Pericardium fibroblast (primary cell): ENCODE measurements around the gene LSP1. TPM values are rescaled to one million over a fixed set of nuclear protein-coding genes. Genes with fewer than 3 reads are reported as not detected.

ENCODE experiments used
- total RNA-seq: library from RNA; depleted of rRNA; stranded (reverse); fragments of >200 nt; gene quantifications from 2 replicates; pipeline ENCODE4 v1.2.3, GENCODE V29; 2015

LSP1 gene, protein sequence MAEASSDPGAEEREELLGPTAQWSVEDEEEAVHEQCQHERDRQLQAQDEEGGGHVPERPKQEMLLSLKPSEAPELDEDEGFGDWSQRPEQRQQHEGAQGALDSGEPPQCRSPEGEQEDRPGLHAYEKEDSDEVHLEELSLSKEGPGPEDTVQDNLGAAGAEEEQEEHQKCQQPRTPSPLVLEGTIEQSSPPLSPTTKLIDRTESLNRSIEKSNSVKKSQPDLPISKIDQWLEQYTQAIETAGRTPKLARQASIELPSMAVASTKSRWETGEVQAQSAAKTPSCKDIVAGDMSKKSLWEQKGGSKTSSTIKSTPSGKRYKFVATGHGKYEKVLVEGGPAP
- 29.5 and 34.2 TPM in 2 replicates for total RNA-seq

DNA sequence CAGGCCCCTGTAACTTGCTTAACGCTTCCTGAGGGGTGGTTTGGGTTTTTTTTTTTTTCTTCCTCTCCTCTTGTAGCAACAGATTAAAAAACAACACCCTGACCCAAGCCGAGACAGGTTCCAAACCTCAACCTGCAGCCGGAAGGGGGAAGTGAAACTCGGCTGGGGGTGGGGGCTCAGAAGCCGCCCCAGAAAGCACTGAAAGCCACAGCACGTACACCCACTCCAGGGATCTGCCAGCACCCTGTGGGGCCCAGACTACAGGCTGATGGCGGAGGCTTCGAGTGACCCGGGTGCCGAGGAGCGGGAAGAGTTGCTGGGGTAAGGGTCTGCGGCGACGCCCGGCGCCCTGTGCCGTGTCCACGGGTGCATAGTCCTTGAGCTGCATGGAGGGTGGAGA lies at the start of gene LSP1:
Gene LSP1, plus strand, starts transcription at position 208 of the 400 bp plus-strand sequence. Its CDS starts 61 bp downstream, at position 269.

DNA sequence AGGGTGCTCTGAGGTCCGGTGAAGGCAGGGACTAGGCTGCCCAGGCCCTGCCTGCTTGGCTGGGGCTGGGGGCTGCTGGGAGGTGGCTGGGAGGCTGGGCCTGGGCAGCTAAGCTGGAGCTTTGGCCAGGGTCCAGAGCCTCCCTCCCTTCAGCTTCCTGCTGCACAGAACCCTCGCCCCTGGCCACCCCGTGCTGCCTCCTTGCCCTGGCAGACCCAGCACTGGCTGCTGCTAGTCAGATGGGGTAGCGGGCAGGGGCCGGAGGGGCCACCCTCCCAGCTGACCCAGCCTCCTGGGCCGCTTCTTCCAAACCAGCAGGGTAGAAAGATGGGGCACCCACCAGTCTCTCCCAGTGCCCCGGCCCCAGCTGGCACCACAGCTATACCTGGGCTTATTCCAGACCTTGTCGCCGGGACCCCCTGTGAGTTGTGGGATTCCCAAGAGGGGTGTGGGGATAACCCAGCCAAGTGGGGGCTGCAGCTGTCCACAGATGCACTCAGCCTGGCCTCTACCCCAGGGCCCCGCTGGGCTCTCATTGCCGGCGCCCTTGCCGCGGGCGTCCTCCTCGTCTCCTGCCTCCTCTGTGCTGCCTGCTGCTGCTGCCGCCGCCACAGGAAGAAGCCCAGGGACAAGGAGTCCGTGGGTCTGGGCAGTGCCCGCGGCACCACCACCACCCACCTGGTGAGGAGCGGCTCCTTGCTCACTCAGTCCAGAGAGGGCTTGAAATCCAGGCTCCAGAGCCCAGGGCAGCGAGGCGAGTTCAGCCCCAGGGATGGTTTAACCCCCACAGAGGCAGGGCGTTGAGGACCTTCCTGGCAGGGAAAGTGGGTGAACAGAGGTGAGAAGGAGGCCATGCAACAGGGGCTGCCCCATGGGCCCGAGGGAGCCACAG lies 17.9 kb upstream of the LSP1 start, which contains the start of gene SYT8:
Gene SYT8, plus strand, starts transcription at position 212 of the 892 bp plus-strand sequence. Its CDS starts 116 bp downstream, at position 328.

DNA sequence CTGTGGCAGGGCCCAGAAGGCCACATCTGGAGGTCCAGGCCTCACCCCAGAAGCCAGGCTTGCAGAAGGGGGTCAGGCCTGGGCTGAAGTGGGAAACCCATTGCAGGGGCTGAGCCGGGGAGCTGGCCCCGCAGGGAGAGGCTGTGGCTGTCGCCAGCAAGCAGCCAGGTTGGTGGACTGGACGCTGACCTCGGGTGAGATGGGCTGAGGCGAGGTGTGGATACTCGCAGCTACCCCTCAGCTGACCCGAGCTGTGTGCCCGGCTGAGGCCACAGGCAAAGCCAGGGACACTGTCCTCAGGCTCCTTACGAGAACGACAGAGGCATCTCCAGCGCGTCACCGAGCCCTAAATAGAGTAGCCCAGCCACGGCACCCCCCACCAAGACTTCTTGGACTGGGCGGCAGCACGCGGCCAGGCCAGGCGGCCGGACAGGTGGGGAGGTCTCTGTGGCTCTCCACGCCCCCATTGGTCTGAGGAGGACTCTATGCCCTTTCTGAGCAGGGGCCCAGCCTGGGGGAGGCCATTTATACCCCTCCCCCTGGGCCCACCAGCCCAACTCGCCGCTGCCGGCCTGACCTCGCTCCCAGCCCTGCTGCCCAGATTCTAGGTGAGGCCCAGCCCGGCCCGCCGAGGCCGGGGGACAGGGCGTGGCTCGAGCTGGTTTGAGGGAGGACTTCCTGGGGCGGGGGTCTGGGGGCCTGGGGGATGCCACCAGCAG lies 14.3 kb upstream of the LSP1 start, which contains the start of gene TNNI2:
Gene TNNI2, plus strand, starts transcription at position 556 of the 719 bp plus-strand sequence. CDS start 716 bp downstream, outside the sequence.

DNA sequence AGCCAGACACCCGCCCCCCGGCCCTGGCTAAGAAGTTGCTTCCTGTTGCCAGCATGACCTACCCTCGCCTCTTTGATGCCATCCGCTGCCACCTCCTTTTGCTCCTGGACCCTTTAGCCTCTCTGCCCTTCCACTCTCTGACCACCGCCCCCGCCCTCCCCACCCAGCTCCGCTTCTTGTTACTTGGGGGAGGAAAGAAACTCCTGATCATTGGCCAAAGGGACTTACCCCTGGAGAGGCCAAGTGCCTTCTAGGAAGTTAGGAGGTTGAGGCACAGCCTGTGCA lies 38.9 kb downstream of the LSP1 start, which contains the start of gene PRR33:
Gene PRR33, minus strand, starts transcription at position 65 of the 285 bp plus-strand sequence. CDS start 1,311 bp downstream, outside the sequence.

DNA sequence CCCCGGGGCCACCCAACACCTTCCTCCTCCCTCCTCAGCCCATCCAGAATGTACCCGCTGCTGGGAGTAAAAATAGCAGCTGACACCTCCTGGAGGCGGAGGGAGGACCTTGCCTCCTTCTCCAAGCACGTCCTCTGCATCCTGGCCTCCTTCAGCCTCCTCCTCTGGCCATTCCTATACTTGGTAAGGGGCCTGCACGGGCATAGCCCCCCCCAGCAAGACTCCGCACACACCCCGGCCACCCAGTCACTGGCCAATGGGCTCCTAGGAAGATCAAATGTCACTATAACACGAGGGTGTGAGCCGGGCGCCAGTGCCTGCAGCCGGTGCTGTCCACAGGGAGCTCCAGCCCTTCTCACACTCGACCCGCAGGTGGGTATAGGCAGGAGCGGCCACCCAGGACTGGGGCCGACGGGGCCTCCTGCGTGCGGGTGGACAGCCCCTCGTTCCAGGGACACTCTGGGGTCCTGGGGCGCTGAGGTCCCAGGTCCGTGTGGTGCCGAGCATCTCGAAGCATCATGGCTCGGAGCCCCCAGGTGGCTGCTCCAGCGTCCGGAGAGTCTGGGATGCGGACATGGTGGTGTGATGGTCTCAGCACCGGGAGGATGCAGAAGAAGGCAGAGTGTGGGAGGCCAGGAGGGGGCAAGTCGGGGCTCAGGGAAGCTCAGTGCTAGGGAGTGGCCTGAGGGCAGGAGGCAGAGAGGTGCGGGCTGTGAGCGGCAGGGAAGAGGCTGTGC lies 66.7 kb downstream of the LSP1 start, which contains the start of gene TNNT3:
Gene TNNT3, plus strand, starts transcription at position 313 of the 737 bp plus-strand sequence. CDS start 3,172 bp downstream, outside the sequence.

Other genes starting within 250 kb of the LSP1 start
- gene KRTAP5-3, start 244.6 kb upstream of the LSP1 start, total RNA-seq = not detected in 2 replicates
- gene KRTAP5-4, start 230.9 kb upstream of the LSP1 start, total RNA-seq = not detected in 2 replicates
- not detected in 2 replicates for gene KRTAP5-5, start 223.3 kb upstream of the LSP1 start, total RNA-seq
- not detected in 2 replicates for gene KRTAP5-6, start 155.9 kb upstream of the LSP1 start, total RNA-seq
- gene IFITM10, start 102.5 kb upstream of the LSP1 start, total RNA-seq = 0.51 and 0.82 TPM in 2 replicates
- gene CTSD, start 89.2 kb upstream of the LSP1 start, total RNA-seq = 453 and 464 TPM in 2 replicates
- gene SYT8, start 18.1 kb upstream of the LSP1 start, total RNA-seq = 0.35 TPM in 1 of 2 replicates, not detected in the other
- 0.94 TPM in 1 of 2 replicates, not detected in the other for gene TNNI2, start 14.1 kb upstream of the LSP1 start, total RNA-seq
- not detected in 2 replicates for gene PRR33, start 38.8 kb downstream of the LSP1 start, total RNA-seq
- gene TNNT3, start 66.6 kb downstream of the LSP1 start, total RNA-seq = 12.3 and 28.9 TPM in 2 replicates
- 63.6 and 67.1 TPM in 2 replicates for gene MRPL23, start 94.2 kb downstream of the LSP1 start, total RNA-seq
- 18,433 and 25,558 TPM in 2 replicates for gene H19, start 144.8 kb downstream of the LSP1 start, total RNA-seq